IPS-18c (cell line): ENCODE results near the gene NOL7.

Experiments
- H3K4me3 ChIP-seq: 2 replicates; pipeline ENCODE4 v1.7.0; 2013; ENCODE audit warnings: low read depth, mild to moderate bottlenecking, low read length, moderate library complexity; ENCODE audit not compliant: insufficient read depth
- H3K9me3 ChIP-seq: one replicate; pipeline ENCODE4 v1.6.1; 2013; ENCODE audit warnings: mild to moderate bottlenecking, low read length, moderate library complexity; ENCODE audit not compliant: control insufficient read depth, insufficient read depth

Gene NOL7

GRCh38 chr6:13666194-13667105, 51.3 kb downstream of the NOL7 start:
- H3K4me3 ChIP-seq: no peak overlapping the region
- H3K9me3 ChIP-seq: no peaks in the 10 kb centered on the region

- Histone ChIP-seq H3K9me3 (no peaks in the 10 kb centered on the region), H3K4me3 (no peak overlapping the region)
Observed at GRCh38 chr6:13667655-13668054, 52.5 kb downstream of the NOL7 start.

GRCh38 chr6:13668291-13668928, 53.3 kb downstream of the NOL7 start:
- Histone ChIP-seq H3K4me3 (no peak overlapping the region), H3K9me3 (no peaks in the 10 kb centered on the region)

GRCh38 chr6:13669476-13669875, 54.3 kb downstream of the NOL7 start:
- Histone ChIP-seq H3K9me3 (no peaks in the 10 kb centered on the region), H3K4me3 (no peak overlapping the region)
